Lung (tissue), 12 donors: ENCODE measurements around the gene ASCC1. TPM values are rescaled to one million over a fixed set of nuclear protein-coding genes. Genes with fewer than 3 reads are reported as not detected.

Experiments
- ATAC-seq: fragments of 200-7000 bp; cut with Tn5 transposase; one replicate; pipeline ENCODE4 v1.9.1; 2020; ENCODE audit warnings: moderate number of reproducible peaks; ENCODE audit not compliant: insufficient read depth, low FRiP score
- DNase-seq, 3 donors: peaks; one replicate each; pipeline ENCODE4 v3.0.0-alpha.2; 2013 to 2017
- H3K27ac ChIP-seq, 2 donors: one replicate each; pipeline ENCODE4 v1.5.1; 2013; ENCODE audit warnings: mild to moderate bottlenecking in 2 of 2, moderate library complexity in 2 of 2, control low read depth in 1 of 2, inconsistent platforms in 1 of 2, low read depth in 1 of 2, low read length in 1 of 2
- H3K27me3 ChIP-seq, 3 donors: one replicate each; pipeline ENCODE4 v1.5.1; 2013; ENCODE audit warnings: low read length in 2 of 3; ENCODE audit not compliant: control insufficient read depth in 3 of 3, insufficient read depth in 3 of 3
- H3K36me3 ChIP-seq, 4 donors: one replicate each; pipeline ENCODE4 v1.5.1; 2013; ENCODE audit warnings: low read length in 4 of 4, mild to moderate bottlenecking in 1 of 4, moderate library complexity in 1 of 4; ENCODE audit not compliant: control insufficient read depth in 4 of 4, insufficient read depth in 4 of 4
- H3K4me1 ChIP-seq, 5 donors: one replicate each; pipeline ENCODE4 v1.5.1; 2013; ENCODE audit warnings: low read length in 5 of 5, mild to moderate bottlenecking in 2 of 5, moderate library complexity in 1 of 5; ENCODE audit not compliant: control insufficient read depth in 5 of 5, insufficient read depth in 5 of 5
- H3K4me3 ChIP-seq: one replicate; pipeline ENCODE4 v1.5.1; 2013; ENCODE audit warnings: mild to moderate bottlenecking, control low read depth, moderate library complexity
- H3K9ac ChIP-seq, 2 donors: one replicate each; pipeline ENCODE4 v1.5.1; 2013; ENCODE audit warnings: low read length in 2 of 2, control low read depth in 1 of 2; ENCODE audit not compliant: insufficient read depth in 1 of 2
- H3K9me3 ChIP-seq, 4 donors: one replicate each; pipeline ENCODE4 v1.5.1; 2013; ENCODE audit warnings: low read length in 3 of 4, mild to moderate bottlenecking in 1 of 4, moderate library complexity in 1 of 4; ENCODE audit not compliant: control insufficient read depth in 4 of 4, insufficient read depth in 3 of 4
- WGBS, 2 donors: extraction: QIAGEN DNeasy Blood & Tissue Kit; methylation state at CpG; one replicate each; pipeline ENCODE4 v1.1.7; 2013; 5-methylcytosine and 5-hydroxymethylcytosine counted together
- polyA plus RNA-seq, 2 donors: library from polyadenylated mRNA; stranded (reverse); fragments of 200-250 nt; gene quantifications; one replicate each; pipeline ENCODE4 v1.2.1, GENCODE V29; 2013
- total RNA-seq, 2 donors: library from RNA; depleted of rRNA in 1 of 2; stranded (reverse); fragments of >200 nt in 1 of 2; gene quantifications; one replicate each; pipeline ENCODE4 v1.2.1, GENCODE V29; 2014 to 2021
- TF ChIP-seq, protein P1 (sequence below): IDR thresholded peaks from 2 replicates; pipeline ENCODE4 v1.5.1; 2012; ENCODE audit warnings: mild to moderate bottlenecking; ENCODE audit errors: control extremely low read depth, extremely low read depth
- donor health status: control.
- donor health status: control.
- donor health status: Bipolar disorder and iron deficiency.
- donor health status: healthy.
- donor health status: DM: yes; HTN: yes; CAD: no.

ASCC1 gene
- total and polyA plus RNA-seq, 4 donors: 9.0 to 29.9 (median 24.2) TPM

DNA sequence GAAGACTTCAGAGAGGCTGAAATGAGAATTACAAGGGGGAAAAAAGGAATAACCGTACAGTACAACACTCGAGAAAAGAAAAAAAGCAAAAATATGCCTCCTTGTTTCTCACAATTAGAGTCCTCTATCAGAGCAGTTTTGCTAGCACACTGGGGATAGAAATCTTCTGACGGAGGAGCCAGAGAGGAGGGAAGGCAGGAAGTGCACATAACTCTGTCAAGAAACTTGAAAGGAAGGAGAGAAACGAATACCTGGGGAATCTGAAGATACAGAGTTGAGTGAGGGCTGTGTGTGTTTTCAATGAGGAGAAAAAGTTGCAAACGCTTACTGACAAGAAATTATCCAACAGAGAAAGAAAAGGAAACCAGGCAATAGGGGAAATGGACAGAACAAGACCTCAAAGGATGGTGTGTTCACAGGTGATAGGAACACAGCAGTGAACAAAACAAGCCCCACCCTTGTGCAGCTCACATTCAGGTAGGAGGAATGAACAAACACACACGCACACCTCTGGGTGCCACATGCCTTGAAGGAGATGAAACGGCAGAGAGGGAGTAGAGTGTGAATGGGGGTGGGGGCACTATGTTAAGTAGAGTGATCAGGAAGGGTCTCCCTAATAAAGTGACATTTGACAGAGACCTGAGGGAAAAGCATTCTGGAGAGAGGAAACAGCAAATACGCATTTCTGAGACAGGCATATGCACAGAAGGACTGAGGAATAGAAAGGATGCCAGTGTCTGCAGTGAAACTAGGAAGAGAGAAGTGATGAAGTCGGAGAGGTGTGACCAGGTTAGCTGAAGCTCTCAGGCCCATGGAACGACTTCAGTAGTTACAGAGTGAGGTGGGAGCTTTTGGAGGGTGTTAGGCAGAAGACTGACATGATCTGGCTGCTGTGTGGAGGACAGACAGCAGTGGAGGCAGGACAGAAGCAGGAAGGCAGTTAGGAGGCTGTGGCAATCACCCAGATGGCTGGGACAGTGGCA, 81.0 kb downstream of the ASCC1 start:
- TF ChIP-seq, protein P1, sequence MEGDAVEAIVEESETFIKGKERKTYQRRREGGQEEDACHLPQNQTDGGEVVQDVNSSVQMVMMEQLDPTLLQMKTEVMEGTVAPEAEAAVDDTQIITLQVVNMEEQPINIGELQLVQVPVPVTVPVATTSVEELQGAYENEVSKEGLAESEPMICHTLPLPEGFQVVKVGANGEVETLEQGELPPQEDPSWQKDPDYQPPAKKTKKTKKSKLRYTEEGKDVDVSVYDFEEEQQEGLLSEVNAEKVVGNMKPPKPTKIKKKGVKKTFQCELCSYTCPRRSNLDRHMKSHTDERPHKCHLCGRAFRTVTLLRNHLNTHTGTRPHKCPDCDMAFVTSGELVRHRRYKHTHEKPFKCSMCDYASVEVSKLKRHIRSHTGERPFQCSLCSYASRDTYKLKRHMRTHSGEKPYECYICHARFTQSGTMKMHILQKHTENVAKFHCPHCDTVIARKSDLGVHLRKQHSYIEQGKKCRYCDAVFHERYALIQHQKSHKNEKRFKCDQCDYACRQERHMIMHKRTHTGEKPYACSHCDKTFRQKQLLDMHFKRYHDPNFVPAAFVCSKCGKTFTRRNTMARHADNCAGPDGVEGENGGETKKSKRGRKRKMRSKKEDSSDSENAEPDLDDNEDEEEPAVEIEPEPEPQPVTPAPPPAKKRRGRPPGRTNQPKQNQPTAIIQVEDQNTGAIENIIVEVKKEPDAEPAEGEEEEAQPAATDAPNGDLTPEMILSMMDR: no peak
- Histone ChIP-seq H3K27ac (no peak overlapping the region), H3K27me3 (no peaks in the 10 kb centered on the region), H3K9ac (no peak overlapping the region), H3K4me3 (no peak overlapping the region), H3K9me3 (no peaks in the 10 kb centered on the region), H3K36me3 (peaks cover 2 to 5% (median 4%) of the 10 kb centered on the region in 4 donors), H3K4me1 (peaks cover 0 to 12% (median 2%) of the 10 kb centered on the region in 5 donors)
- ATAC-seq (no peak), DNase-seq (no peak)
- 61 to 73% methylated on average over 10 of the region's 10 CpGs for WGBS, 2 donors

DNA sequence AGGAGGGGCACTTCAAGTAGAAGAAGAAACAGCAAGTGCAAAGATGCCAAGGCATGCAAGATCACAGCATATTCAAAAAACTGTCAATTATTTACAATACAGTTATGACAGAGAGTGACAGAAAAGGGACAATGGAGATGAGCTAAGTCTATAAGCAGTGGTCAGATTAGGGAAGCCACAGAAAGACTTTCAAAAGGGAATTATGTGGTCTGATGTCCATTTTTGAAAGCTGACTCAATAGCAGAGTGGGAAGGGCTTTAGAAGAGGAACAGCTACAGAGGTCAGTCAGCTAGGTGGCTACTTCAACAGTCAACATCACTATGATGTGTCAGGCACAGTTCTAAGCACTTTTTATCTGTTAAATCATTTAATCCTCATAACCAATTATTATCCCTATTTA, 82.6 kb downstream of the ASCC1 start:
- Histone ChIP-seq H3K27ac (no peak overlapping the region), H3K36me3 (peaks cover 2 to 5% (median 4%) of the 10 kb centered on the region in 4 donors), H3K4me1 (peaks cover 0 to 12% (median 2%) of the 10 kb centered on the region in 5 donors), H3K9me3 (no peaks in the 10 kb centered on the region), H3K4me3 (no peak overlapping the region), H3K9ac (no peak overlapping the region), H3K27me3 (no peaks in the 10 kb centered on the region)
- TF ChIP-seq, protein P1: no peak
- no peak for DNase-seq
- peak; percentile 72 for ATAC-seq

DNA sequence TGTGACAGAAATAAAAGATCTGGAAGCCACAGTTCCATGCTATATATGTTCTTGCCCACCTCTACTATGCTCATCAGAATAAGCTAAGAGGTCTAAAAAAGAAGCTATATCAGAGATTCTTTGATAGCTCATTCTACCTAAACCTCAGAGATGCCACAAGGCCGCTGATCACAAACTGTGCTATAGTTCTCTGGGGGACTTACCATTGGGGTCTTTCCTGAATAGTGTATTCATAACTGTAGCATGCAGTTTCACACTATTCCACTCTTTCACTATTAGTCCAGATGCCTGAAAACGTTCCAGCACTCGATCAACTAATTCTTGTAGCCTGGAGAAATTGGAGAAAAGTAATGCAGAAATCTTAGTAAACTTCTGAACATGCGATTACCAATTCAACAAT, 83.2 kb downstream of the ASCC1 start:
- no peak overlapping the region for H3K9ac ChIP-seq
- no peak overlapping the region for H3K27ac ChIP-seq
- no peaks in the 10 kb centered on the region for H3K27me3 ChIP-seq
- peaks cover 0 to 12% (median 2%) of the 10 kb centered on the region in 5 donors for H3K4me1 ChIP-seq
- TF ChIP-seq, protein P1: no peak
- H3K36me3 ChIP-seq: peaks cover 2 to 8% (median 4%) of the 10 kb centered on the region in 4 donors
- DNase-seq: peak in 2 of 3 donors; percentile 38 to 59
- WGBS, 2 donors: 88 to 95% methylated on average over 4 of the region's 4 CpGs
- no peaks in the 10 kb centered on the region for H3K9me3 ChIP-seq
- ATAC-seq: no peak
- H3K4me3 ChIP-seq: no peak overlapping the region
